ENCODE results near the gene JPH2.

Gene JPH2

GRCh38 chr20:44106615-44107014, 80.4 kb downstream of the JPH2 start:
- Histone ChIP-seq H3K4me1 (ENCODE audit: low read depth, poor library complexity, severe bottlenecking) (no peaks in the 10 kb centered on the region), H3K4me2 (no peak overlapping the region), H4K20me1 (ENCODE audit: insufficient read depth) (no peaks in the 10 kb centered on the region), H3K27ac (no peak overlapping the region), H3K79me2 (ENCODE audit: insufficient read depth, low read depth) (no peaks in the 10 kb centered on the region), H3K27me3 (ENCODE audit: insufficient read depth, low read depth) (no peaks in the 10 kb centered on the region), H3K4me3 (IDR thresholded peaks at IDR 0.05; ENCODE audit: insufficient read depth, low read depth, low read length) (no peak overlapping the region), H2AFZ (ENCODE audit: low read depth) (no peak overlapping the region), H3K9ac (no peak overlapping the region), H3K36me3 (ENCODE audit: insufficient read depth) (no peaks in the 10 kb centered on the region)
- TF ChIP-seq, protein P1, sequence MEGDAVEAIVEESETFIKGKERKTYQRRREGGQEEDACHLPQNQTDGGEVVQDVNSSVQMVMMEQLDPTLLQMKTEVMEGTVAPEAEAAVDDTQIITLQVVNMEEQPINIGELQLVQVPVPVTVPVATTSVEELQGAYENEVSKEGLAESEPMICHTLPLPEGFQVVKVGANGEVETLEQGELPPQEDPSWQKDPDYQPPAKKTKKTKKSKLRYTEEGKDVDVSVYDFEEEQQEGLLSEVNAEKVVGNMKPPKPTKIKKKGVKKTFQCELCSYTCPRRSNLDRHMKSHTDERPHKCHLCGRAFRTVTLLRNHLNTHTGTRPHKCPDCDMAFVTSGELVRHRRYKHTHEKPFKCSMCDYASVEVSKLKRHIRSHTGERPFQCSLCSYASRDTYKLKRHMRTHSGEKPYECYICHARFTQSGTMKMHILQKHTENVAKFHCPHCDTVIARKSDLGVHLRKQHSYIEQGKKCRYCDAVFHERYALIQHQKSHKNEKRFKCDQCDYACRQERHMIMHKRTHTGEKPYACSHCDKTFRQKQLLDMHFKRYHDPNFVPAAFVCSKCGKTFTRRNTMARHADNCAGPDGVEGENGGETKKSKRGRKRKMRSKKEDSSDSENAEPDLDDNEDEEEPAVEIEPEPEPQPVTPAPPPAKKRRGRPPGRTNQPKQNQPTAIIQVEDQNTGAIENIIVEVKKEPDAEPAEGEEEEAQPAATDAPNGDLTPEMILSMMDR (conservative IDR thresholded peaks at IDR 0.05; ENCODE audit: low read depth, low read length), result no peak

DNA sequence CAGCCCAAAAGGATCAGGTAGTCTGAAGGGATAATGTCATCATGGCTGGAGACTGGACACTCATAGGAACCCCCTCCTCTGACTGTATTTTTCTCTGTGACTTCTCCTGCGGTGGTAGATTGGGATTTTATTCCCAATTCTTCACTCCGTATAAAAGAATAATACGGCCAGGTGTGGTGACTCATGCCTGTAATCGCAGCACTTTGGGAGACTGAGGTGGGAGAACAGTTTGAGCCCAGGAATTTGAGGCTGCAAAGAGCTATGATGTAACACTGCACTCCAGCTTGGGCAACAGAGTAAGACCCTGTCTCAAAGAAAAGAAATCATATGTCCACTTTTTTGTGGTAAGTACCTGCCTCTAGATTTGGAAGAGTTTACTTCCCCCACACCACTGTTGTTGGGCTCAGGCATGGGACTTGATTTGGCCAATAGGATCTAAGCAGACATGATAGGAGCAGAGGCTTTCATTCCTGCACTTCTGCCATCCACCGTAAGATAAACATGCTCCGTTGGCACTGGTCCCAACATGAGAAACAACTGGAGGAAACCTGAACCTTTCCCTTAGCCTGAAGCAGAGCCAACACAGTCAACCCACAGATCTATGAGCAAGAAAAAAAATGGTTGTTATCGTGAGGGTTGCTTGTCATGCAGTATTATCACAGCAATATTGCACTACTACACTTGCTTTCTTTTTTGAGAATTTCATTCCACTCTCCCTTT, 82.0 kb downstream of the JPH2 start:
- Histone ChIP-seq H2AFZ (ENCODE audit: low read depth) (no peak overlapping the region), H3K79me2 (ENCODE audit: insufficient read depth, low read depth) (no peaks in the 10 kb centered on the region), H4K20me1 (ENCODE audit: insufficient read depth) (no peaks in the 10 kb centered on the region), H3K4me2 (no peak overlapping the region), H3K4me3 (IDR thresholded peaks at IDR 0.05; ENCODE audit: insufficient read depth, low read depth, low read length) (no peak overlapping the region), H3K9ac (no peak overlapping the region), H3K27ac (no peak overlapping the region), H3K4me1 (ENCODE audit: low read depth, poor library complexity, severe bottlenecking) (no peaks in the 10 kb centered on the region), H3K36me3 (ENCODE audit: insufficient read depth) (no peaks in the 10 kb centered on the region), H3K27me3 (ENCODE audit: insufficient read depth, low read depth) (no peaks in the 10 kb centered on the region)
- TF ChIP-seq, protein P1 (conservative IDR thresholded peaks at IDR 0.05; ENCODE audit: low read depth, low read length), result no peak

DNA sequence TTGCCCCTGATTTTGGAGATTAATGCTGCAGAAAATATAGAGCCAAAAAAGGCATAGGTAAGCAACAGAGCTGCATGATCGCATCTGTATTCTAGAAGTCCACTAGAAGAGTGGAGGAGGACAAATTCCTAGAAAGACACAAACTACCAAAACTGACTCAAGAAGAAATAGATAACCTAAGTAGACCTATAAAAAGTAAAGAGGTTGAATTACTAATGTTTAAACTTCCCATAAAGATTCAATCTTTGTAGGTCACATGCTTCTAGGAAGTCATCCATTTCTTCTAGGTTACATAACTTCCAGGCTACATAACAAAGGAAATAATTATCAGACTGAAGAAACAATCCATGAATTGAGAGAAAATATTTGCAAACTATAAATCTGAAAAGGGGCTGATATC, 84.4 kb downstream of the JPH2 start:
- no peaks in the 10 kb centered on the region for H3K27me3 ChIP-seq (ENCODE audit: insufficient read depth, low read depth)
- H3K27ac ChIP-seq, result no peak overlapping the region
- H3K36me3 ChIP-seq (ENCODE audit: insufficient read depth), result no peaks in the 10 kb centered on the region
- H4K20me1 ChIP-seq (ENCODE audit: insufficient read depth), result no peaks in the 10 kb centered on the region
- TF ChIP-seq, protein P1 (conservative IDR thresholded peaks at IDR 0.05; ENCODE audit: low read depth, low read length), result no peak
- H3K79me2 ChIP-seq (ENCODE audit: insufficient read depth, low read depth), result no peaks in the 10 kb centered on the region
- no peak overlapping the region for H3K4me2 ChIP-seq
- H3K4me1 ChIP-seq (ENCODE audit: low read depth, poor library complexity, severe bottlenecking), result no peaks in the 10 kb centered on the region
- no peak overlapping the region for H2AFZ ChIP-seq (ENCODE audit: low read depth)
- no peak overlapping the region for H3K4me3 ChIP-seq (IDR thresholded peaks at IDR 0.05; ENCODE audit: insufficient read depth, low read depth, low read length)
- H3K9ac ChIP-seq, result no peak overlapping the region

GRCh38 chr20:44099832-44100231, 87.2 kb downstream of the JPH2 start:
- TF ChIP-seq, protein P1 (conservative IDR thresholded peaks at IDR 0.05; ENCODE audit: low read depth, low read length), result no peak
- Histone ChIP-seq H3K79me2 (ENCODE audit: insufficient read depth, low read depth) (no peaks in the 10 kb centered on the region), H3K27me3 (ENCODE audit: insufficient read depth, low read depth) (no peaks in the 10 kb centered on the region), H3K4me3 (IDR thresholded peaks at IDR 0.05; ENCODE audit: insufficient read depth, low read depth, low read length) (no peak overlapping the region), H2AFZ (ENCODE audit: low read depth) (no peak overlapping the region), H3K36me3 (ENCODE audit: insufficient read depth) (no peaks in the 10 kb centered on the region), H3K4me2 (no peak overlapping the region), H4K20me1 (ENCODE audit: insufficient read depth) (no peaks in the 10 kb centered on the region), H3K9ac (no peak overlapping the region), H3K27ac (no peak overlapping the region), H3K4me1 (ENCODE audit: low read depth, poor library complexity, severe bottlenecking) (no peaks in the 10 kb centered on the region)
